Activated CD8-positive, alpha-beta T cell treated with anti-CD3 and anti-CD28 coated beads for 36 hours (primary cell): Measurements from ENCODE around the gene SLC30A4. TPM values are rescaled to one million over a fixed set of nuclear protein-coding genes. Genes with fewer than 3 reads are reported as not detected.

ENCODE experiments used
- ATAC-seq: fragments of 200-7000 bp; cut with Tn5 transposase; one replicate; pipeline ENCODE4 v1.10.0; 2021; ENCODE audit warnings: mild to moderate bottlenecking, moderate library complexity
- CTCF ChIA-PET: fragments of 350-600 bp; sonication (Branson Sonifier 250); formaldehyde crosslinking; loops from one replicate; lab custom pipeline; 2021; ENCODE audit warnings: antibody characterized with exemption; lab: Charles Lee
- POLR2A ChIA-PET: fragments of 350-600 bp; sonication (Branson Sonifier 250); formaldehyde crosslinking; loops from one replicate; lab custom pipeline; 2021; ENCODE audit warnings: antibody characterized with exemption; lab: Charles Lee
- DNase-seq: peaks from one replicate; pipeline ENCODE4 v3.0.0-alpha.2; 2020
- H3K27ac Mint-ChIP-seq: one replicate; pipeline ENCODE4 v1.8.0; 2021; ENCODE audit warnings: mild to moderate bottlenecking, mixed read lengths
- H3K27me3 Mint-ChIP-seq: one replicate; pipeline ENCODE4 v1.8.0; 2021; ENCODE audit warnings: mixed read lengths
- H3K36me3 Mint-ChIP-seq: one replicate; pipeline ENCODE4 v1.8.0; 2021; ENCODE audit warnings: low read depth, mixed read lengths
- H3K4me1 Mint-ChIP-seq: one replicate; pipeline ENCODE4 v1.8.0; 2021; ENCODE audit warnings: low read depth, mixed read lengths
- H3K4me3 Mint-ChIP-seq: one replicate; pipeline ENCODE4 v1.8.0; 2021; ENCODE audit warnings: mild to moderate bottlenecking, moderate library complexity, mixed read lengths
- H3K9me3 Mint-ChIP-seq: one replicate; pipeline ENCODE4 v1.8.0; 2021; ENCODE audit warnings: mixed read lengths
- intact Hi-C: fragments of 100-400 bp; cut with micrococcal nuclease; formaldehyde crosslinking; loops from one replicate; pipeline ENCODE4 v1.10.0; 2022
- total RNA-seq, 2 experiments: library from RNA; stranded (reverse); gene quantifications; one replicate each; pipeline ENCODE4 v1.2.3, GENCODE V29; 2021
- TF ChIP-seq, protein P1 (sequence below): fragments of 200-600 bp; IDR thresholded peaks from one replicate; pipeline ENCODE4 v1.8.0; 2022; ENCODE audit warnings: antibody characterized with exemption, mild to moderate bottlenecking

The SLC30A4 gene
- total RNA-seq, 2 experiments from 2014 or later = 1.7 to 2.0 TPM

DNA sequence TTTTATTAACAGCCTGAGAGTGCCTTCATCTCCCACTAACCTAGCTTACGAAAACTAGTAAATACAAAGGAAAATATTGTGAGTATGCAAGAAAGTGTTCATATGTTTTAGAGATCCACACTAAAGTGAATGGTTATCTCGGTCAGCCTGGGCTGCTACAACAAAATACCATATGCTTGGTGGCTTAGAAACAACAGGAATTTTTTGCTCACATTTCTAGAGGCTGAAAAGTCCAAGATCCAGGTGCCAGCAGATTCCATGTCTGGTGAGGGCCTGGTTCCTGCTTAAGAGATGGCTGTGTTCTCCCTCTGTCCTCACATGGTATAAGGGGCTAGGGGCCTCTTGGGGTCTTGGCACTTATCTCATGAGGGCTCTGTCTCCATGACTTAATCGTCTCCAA lies 20.5 kb upstream of the SLC30A4 start:
- TF ChIP-seq, protein P1, sequence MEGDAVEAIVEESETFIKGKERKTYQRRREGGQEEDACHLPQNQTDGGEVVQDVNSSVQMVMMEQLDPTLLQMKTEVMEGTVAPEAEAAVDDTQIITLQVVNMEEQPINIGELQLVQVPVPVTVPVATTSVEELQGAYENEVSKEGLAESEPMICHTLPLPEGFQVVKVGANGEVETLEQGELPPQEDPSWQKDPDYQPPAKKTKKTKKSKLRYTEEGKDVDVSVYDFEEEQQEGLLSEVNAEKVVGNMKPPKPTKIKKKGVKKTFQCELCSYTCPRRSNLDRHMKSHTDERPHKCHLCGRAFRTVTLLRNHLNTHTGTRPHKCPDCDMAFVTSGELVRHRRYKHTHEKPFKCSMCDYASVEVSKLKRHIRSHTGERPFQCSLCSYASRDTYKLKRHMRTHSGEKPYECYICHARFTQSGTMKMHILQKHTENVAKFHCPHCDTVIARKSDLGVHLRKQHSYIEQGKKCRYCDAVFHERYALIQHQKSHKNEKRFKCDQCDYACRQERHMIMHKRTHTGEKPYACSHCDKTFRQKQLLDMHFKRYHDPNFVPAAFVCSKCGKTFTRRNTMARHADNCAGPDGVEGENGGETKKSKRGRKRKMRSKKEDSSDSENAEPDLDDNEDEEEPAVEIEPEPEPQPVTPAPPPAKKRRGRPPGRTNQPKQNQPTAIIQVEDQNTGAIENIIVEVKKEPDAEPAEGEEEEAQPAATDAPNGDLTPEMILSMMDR = no peak
- Mint-ChIP-seq H3K27ac (no peak overlapping the region), H3K4me1 (no peaks in the 10 kb centered on the region), H3K36me3 (no peaks in the 10 kb centered on the region), H3K4me3 (no peak overlapping the region), H3K27me3 (peaks cover 1% of the 10 kb centered on the region), H3K9me3 (no peaks in the 10 kb centered on the region)
- intact Hi-C loops = no loop called here
- ChIA-PET CTCF (no interaction called here), POLR2A (no interaction called here)
- no peak for DNase-seq
- no peak for ATAC-seq

DNA sequence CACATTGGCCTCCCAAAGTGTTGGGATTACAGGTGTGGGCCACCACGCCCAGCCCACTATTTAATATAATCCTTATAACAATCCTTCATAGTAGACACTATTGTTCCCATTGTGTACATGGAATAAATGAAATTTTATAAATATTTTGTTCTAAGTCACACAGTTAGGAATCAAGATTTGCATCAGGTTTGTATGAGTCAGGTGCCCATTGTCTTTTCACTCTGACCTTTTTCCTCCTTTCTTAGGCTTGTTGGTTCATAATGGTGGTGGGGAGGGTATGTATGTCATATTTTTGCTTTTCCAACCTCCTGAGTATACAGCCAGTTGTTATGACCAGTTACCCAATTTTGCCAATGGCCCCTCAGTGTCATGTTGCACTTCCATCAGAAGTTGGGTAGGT lies 18.0 kb upstream of the SLC30A4 start:
- intact Hi-C loops = no loop called here
- ATAC-seq = no peak
- ChIA-PET POLR2A (no interaction called here), CTCF (no interaction called here)
- TF ChIP-seq, protein P1 = no peak
- Mint-ChIP-seq H3K4me1 (no peaks in the 10 kb centered on the region), H3K4me3 (no peak overlapping the region), H3K27me3 (no peaks in the 10 kb centered on the region), H3K36me3 (no peaks in the 10 kb centered on the region), H3K27ac (no peak overlapping the region), H3K9me3 (no peaks in the 10 kb centered on the region)
- DNase-seq = no peak

GRCh38 chr15:45539680-45540079 lies 17.1 kb upstream of the SLC30A4 start:
- H3K4me3 Mint-ChIP-seq = no peak overlapping the region
- CTCF ChIA-PET = no interaction called here
- H3K9me3 Mint-ChIP-seq = no peaks in the 10 kb centered on the region
- no peaks in the 10 kb centered on the region for H3K27me3 Mint-ChIP-seq
- TF ChIP-seq, protein P1 = no peak
- POLR2A ChIA-PET = interaction anchor here (0.6 kb wide), 1 partner anchor 48 kb away, joined by 3 read pairs; no protein-coding TSS in a partner anchor
- no peak for DNase-seq
- no peaks in the 10 kb centered on the region for H3K36me3 Mint-ChIP-seq
- no peak for ATAC-seq
- no peak overlapping the region for H3K27ac Mint-ChIP-seq
- intact Hi-C loops = no loop called here
- H3K4me1 Mint-ChIP-seq = no peaks in the 10 kb centered on the region

- no peak for ATAC-seq
- ChIA-PET POLR2A (no interaction called here), CTCF (no interaction called here)
- Mint-ChIP-seq H3K9me3 (no peaks in the 10 kb centered on the region), H3K27ac (no peak overlapping the region), H3K36me3 (no peaks in the 10 kb centered on the region), H3K4me3 (no peak overlapping the region), H3K27me3 (peaks cover 2% of the 10 kb centered on the region), H3K4me1 (no peaks in the 10 kb centered on the region)
- DNase-seq = no peak
- TF ChIP-seq, protein P1 = no peak
- intact Hi-C loops = no loop called here
Measured at GRCh38 chr15:45536934-45537333, 14.4 kb upstream of the SLC30A4 start.

DNA sequence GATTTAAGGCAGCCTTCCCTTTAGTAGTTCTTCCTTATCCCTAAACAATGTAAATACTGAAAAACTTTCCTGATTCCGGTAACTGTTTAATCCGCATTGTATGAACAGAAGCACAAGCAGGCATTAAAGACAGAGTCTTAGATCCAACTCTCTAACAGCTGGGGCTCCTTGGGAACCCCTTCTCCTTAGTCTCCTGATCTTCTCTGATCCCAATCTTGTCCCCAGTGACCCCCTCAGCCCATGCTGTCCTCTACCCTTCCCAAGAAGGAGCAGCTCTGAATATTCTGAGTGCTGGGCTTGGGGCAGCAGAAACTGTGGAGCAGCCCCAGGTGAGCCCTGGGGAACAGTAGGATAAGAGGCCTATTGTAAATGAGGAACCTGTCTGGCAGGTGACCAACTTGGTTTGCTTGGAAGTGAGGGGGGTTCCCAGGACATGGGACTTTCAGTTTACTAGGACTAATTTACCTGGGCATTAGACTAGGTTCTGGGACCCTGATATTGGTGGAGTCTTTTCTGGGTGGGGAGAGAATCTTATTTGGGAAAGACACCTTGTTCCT lies 13.0 kb upstream of the SLC30A4 start:
- intact Hi-C loops = no loop called here
- Mint-ChIP-seq H3K36me3 (no peaks in the 10 kb centered on the region), H3K4me1 (no peaks in the 10 kb centered on the region), H3K4me3 (no peak overlapping the region), H3K27ac (no peak overlapping the region), H3K9me3 (no peaks in the 10 kb centered on the region), H3K27me3 (peaks cover 2% of the 10 kb centered on the region)
- DNase-seq (no peak), ATAC-seq (no peak)
- TF ChIP-seq, protein P1 = no peak
- CTCF ChIA-PET = no interaction called here
- POLR2A ChIA-PET = no interaction called here
